ENCODE data around the gene AUP1. TPM values are rescaled to one million over a fixed set of nuclear protein-coding genes. Genes with fewer than 3 reads are reported as not detected.
A peak's percentile ranks its signal among the peaks of the same experiment; 100 is the strongest.

Gene AUP1, protein sequence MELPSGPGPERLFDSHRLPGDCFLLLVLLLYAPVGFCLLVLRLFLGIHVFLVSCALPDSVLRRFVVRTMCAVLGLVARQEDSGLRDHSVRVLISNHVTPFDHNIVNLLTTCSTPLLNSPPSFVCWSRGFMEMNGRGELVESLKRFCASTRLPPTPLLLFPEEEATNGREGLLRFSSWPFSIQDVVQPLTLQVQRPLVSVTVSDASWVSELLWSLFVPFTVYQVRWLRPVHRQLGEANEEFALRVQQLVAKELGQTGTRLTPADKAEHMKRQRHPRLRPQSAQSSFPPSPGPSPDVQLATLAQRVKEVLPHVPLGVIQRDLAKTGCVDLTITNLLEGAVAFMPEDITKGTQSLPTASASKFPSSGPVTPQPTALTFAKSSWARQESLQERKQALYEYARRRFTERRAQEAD
- total RNA-seq, result 100 to 1,000 TPM; 118 to 119 TPM

DNA sequence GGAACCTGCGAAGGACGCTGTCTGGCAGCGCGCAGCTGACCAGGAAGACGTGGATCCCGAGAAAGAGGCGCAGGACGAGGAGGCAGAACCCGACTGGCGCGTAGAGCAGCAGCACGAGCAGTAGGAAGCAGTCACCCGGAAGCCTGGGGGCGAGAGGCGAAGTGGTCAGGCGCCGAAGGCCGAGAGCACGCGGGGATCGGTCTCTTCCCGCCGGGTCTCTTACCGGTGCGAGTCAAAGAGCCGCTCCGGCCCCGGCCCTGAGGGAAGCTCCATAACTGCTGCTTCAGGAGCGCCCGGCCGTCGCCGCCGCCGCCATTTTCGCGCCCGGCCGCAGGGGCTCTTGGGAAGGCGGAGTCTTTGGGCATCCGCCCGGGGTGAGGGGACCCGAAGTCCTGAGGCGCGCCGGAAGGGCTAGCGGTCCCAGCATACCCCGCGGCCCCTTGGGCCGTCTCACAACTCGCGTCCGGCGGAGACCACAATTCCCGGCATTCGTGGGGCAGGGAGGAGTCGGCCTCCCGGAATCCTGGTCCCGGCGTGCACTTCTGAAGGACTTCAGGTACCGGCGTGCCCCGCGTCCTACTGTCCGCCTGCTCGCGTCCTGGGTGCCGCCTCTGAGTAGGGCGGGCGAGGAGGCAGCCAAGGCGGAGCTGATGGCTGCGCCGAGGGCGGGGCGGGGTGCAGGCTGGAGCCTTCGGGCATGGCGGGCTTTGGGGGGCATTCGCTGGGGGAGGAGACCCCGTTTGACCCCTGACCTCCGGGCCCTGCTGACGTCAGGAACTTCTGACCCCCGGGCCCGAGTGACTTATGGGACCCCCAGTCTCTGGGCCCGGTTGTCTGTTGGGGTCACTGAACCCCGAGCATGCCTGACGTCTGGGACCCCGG, at the start of gene AUP1, which contains the start of gene HTRA2:
Gene AUP1, minus strand, starts transcription at position 350 of the 882 bp plus-strand sequence. Its CDS starts 77 bp downstream, at position 273.
Gene HTRA2, plus strand, starts transcription at position 577 of the 882 bp plus-strand sequence. Its CDS starts 74 bp downstream, at position 651.
- POLR2A ChIA-PET, result interaction anchor here (0.6 to 6.5 kb wide), 27 partner anchors 9 to 792 kb away, joined by 3 to 66 read pairs (median 6); partner anchors contain the start of genes C2orf81, CCDC142, DOK1 and HK2
- H3K27me3 Mint-ChIP-seq, result no peaks in the 10 kb centered on the region
- CTCF ChIA-PET, result interaction anchor here (0.6 to 7.1 kb wide), 11 partner anchors 10 to 138 kb away, joined by 3 to 109 read pairs (median 4); partner anchors contain the start of genes CCDC142, INO80B, MRPL53 and TTC31

DNA sequence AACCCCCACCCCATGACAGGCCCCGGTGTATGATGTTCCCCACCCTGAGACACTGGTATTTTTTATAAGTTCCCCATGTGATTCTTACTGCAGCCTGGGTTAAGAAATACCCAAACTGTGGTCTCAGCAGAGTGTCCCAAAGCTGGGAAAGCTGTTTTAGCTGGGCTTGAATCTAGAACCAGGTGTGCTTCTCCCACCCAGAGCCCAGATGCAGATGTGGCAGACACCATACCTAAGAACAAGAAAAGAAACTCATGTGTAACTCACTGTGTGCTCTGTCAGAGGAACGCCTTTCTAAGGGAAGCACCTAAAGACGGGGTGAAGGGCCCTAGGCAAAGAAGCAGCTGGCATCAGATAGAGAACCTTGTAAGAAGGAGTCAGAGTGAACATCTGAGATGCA, 48.9 kb upstream of the AUP1 start:
- Mint-ChIP-seq H3K27ac (no peak overlapping the region), H3K27me3 (no peaks in the 10 kb centered on the region), H3K4me1 (peaks cover 47% of the 10 kb centered on the region), H3K9me3 (no peaks in the 10 kb centered on the region), H3K36me3 (ENCODE audit: low read depth) (peaks cover 2% of the 10 kb centered on the region), H3K4me3 (no peak overlapping the region)
- POLR2A ChIA-PET, result interaction anchor here (2.0 kb wide), 1 partner anchor 15 kb away, joined by 4 read pairs; no protein-coding TSS in a partner anchor
- no peak for DNase-seq
- CTCF ChIA-PET, result interaction anchor here (2.5 to 5.9 kb wide), 2 partner anchors 8 to 10 kb away, joined by 12 to 65 read pairs; no protein-coding TSS in a partner anchor

More for the DNA sequence above, at the start of gene AUP1, which contains the start of gene HTRA2:
- Mint-ChIP-seq H3K27ac (peak within 1 kb of the TSS; percentile 96), H3K9me3 (no peaks in the 10 kb centered on the region), H3K4me1 (peaks cover 55% of the 10 kb centered on the region), H3K4me3 (peak within 1 kb of the TSS; percentile 97), H3K36me3 (ENCODE audit: low read depth) (peaks cover 60% of the 10 kb centered on the region)
- DNase-seq, result peak; percentile 95

DNA sequence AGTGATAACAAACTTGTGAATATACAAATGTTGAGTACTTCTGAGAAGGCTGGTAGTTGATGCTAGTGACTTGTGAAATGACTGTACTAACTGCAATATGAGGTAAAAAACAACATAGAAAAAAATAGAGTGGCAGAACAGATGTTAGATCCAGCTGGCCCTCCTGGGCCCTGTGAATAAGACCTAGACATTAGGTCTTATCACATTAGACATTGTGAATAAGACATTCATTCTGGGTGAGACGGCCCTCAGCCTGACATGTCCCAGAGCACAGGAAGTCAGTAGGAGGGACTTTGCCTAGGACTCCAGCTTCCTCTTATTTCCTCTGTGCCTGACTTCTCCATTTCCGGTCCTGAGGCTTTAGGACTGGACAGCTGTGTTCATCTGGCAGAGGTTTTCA, 47.9 kb upstream of the AUP1 start:
- DNase-seq, result no peak
- H3K9me3 Mint-ChIP-seq, result no peaks in the 10 kb centered on the region
- peaks cover 45% of the 10 kb centered on the region for H3K4me1 Mint-ChIP-seq
- peaks cover 2% of the 10 kb centered on the region for H3K36me3 Mint-ChIP-seq (ENCODE audit: low read depth)
- CTCF ChIA-PET, result interaction anchor here (1.2 to 5.9 kb wide), 3 partner anchors 9 to 243 kb away, joined by 4 to 65 read pairs (median 8); no protein-coding TSS in a partner anchor
- H3K4me3 Mint-ChIP-seq, result no peak overlapping the region
- no peaks in the 10 kb centered on the region for H3K27me3 Mint-ChIP-seq
- H3K27ac Mint-ChIP-seq, result peak overlapping the region; percentile 64
- POLR2A ChIA-PET, result interaction anchor here (1.0 to 2.1 kb wide), 8 partner anchors 8 to 46 kb away, joined by 3 to 9 read pairs (median 4); partner anchors contain the start of gene LOXL3

DNA sequence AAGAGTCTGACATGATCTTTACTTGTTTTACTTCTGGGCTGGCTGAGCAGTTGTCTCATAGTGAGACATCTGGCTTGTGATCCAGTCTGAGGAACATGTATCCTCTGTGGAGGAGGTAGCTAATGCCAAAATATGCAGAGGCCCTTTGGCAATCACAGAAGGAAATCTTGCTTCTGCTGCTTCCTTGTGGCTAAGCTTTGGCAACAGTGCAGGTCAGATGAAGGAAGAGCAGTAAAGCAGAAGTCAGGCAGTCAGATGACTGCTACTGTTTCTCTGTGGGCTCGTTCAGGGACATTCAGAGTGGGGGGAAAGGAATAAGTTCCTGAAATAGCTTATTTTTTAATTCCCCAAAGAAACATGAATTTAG, 47.3 kb upstream of the AUP1 start:
- Mint-ChIP-seq H3K4me1 (peaks cover 48% of the 10 kb centered on the region), H3K27ac (no peak overlapping the region), H3K36me3 (ENCODE audit: low read depth) (peaks cover 2% of the 10 kb centered on the region), H3K4me3 (no peak overlapping the region), H3K27me3 (no peaks in the 10 kb centered on the region), H3K9me3 (no peaks in the 10 kb centered on the region)
- ChIA-PET POLR2A (interaction anchor here (1.0 to 2.1 kb wide), 8 partner anchors 9 to 46 kb away, joined by 3 to 9 read pairs (median 4); partner anchors contain the start of gene LOXL3), CTCF (interaction anchor here (1.2 to 5.9 kb wide), 3 partner anchors 9 to 242 kb away, joined by 4 to 65 read pairs (median 8); no protein-coding TSS in a partner anchor)
- no peak for DNase-seq

DNA sequence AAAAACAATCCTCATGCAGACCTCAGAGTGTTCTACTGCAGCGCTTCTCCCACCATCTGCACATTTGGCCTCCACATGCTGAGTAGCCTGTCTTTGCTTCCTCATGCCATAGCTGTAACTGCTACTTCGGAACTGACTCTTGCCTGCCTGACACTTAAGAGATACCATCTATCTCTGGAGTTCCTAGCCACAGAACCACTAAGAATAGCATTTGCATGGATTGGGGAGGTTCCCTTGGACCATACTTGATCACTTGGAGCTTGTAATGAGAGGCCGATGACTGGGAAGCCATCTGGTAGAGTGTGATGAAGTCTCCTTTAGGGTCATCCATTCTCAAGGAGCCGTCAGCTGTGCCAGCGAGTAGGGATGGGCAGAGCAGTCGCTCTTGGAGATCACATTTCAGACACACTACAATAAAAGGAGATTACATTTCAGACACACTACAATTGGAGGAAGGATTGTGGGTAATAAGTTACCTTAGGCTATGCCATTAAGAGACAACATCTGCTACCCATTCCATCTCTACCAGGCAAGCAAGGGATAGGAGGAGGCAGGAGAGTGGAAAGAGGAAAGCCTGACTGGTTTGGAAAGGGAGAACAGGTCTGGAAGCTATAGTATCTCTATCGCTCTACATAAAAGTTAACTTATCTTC, 46.8 kb upstream of the AUP1 start:
- CTCF ChIA-PET, result interaction anchor here (1.2 to 5.9 kb wide), 3 partner anchors 9 to 242 kb away, joined by 4 to 65 read pairs (median 8); no protein-coding TSS in a partner anchor
- POLR2A ChIA-PET, result interaction anchor here (1.1 to 3.4 kb wide), 6 partner anchors 9 to 45 kb away, joined by 3 to 14 read pairs (median 4); partner anchors contain the start of gene DOK1
- no peak for DNase-seq
- H3K36me3 Mint-ChIP-seq (ENCODE audit: low read depth), result peaks cover 2% of the 10 kb centered on the region
- H3K27ac Mint-ChIP-seq, result no peak overlapping the region
- no peak overlapping the region for H3K4me3 Mint-ChIP-seq
- no peaks in the 10 kb centered on the region for H3K9me3 Mint-ChIP-seq
- no peaks in the 10 kb centered on the region for H3K27me3 Mint-ChIP-seq
- peaks cover 48% of the 10 kb centered on the region for H3K4me1 Mint-ChIP-seq

DNA sequence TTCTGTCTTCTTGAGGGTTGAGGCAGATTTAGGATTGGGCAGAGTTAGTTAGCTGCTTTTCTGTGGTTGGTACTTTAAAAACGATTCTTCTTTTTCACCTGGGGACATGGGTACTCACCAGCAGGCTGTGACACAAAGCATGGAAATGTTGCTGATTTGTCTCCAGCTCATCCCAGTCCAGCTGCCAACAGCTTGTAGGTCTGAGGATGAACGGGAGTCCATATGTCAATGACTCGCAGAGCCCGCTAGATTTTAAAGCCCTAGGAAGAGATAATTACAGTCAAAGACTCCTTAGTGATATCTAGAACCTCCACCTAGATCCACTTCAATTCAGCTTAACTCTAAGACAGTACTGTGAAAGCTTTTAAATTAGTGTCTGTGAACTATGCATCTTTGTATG, 45.8 kb upstream of the AUP1 start:
- Mint-ChIP-seq H3K27me3 (no peaks in the 10 kb centered on the region), H3K4me1 (peaks cover 48% of the 10 kb centered on the region), H3K9me3 (no peaks in the 10 kb centered on the region), H3K36me3 (ENCODE audit: low read depth) (peaks cover 2% of the 10 kb centered on the region), H3K27ac (no peak overlapping the region), H3K4me3 (no peak overlapping the region)
- CTCF ChIA-PET, result interaction anchor here (0.7 to 5.9 kb wide), 3 partner anchors 8 to 92 kb away, joined by 3 to 65 read pairs (median 8); partner anchors contain the start of genes CCDC142 and TTC31
- POLR2A ChIA-PET, result interaction anchor here (1.3 to 3.4 kb wide), 6 partner anchors 9 to 92 kb away, joined by 4 to 14 read pairs (median 8); partner anchors contain the start of genes AUP1, CCDC142, DOK1 and HTRA2
- no peak for DNase-seq

DNA sequence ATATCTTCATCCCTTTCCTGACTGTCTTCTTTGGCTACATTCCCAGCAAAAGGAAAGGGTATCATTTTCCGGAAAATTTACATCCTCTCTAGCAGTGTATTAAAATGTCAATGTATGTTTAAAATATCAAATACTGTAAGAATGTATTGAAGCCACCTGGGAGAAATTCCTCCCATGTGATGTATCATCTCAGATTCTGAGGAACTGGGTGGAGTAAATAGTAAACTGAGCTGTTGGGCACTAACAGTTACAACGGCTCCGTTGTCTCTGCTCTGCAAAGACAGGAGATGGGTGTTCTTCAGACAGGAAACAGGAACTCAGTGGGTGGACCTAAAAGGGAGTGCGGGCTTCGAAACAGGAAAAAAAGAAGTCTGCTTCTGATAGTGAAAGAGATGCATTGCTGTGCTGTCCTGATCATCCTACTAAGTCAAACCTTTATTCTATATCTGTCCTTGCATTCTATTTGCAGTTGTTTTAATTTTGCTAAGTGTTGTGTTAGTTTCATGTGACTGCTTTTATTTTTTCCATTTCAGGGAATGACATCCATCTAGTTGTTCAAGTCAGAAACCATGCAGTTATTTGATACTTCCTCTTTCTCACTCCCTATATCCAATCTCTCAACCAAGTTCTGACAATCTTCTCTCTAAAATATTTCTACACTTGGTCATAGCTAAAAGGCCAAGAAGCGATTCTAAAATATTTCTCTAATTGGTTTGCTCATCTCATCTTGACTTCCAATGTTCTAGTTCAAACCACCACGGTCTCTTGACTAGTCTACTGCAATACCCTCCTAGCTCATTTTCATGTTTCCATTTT, 44.4 kb upstream of the AUP1 start:
- no peak for DNase-seq
- Mint-ChIP-seq H3K27ac (peak overlapping the region; percentile 77), H3K4me1 (peaks cover 51% of the 10 kb centered on the region), H3K9me3 (no peaks in the 10 kb centered on the region), H3K27me3 (no peaks in the 10 kb centered on the region), H3K4me3 (peak overlapping the region; percentile 48), H3K36me3 (ENCODE audit: low read depth) (peaks cover 2% of the 10 kb centered on the region)
- ChIA-PET CTCF (interaction anchor here (0.7 to 5.9 kb wide), 2 partner anchors 13 to 394 kb away, joined by 3 to 65 read pairs; no protein-coding TSS in a partner anchor), POLR2A (interaction anchor here (0.9 to 3.4 kb wide), 8 partner anchors 7 to 116 kb away, joined by 4 to 14 read pairs (median 6); partner anchors contain the start of genes AUP1, CCDC142, DOK1 and HTRA2)

DNA sequence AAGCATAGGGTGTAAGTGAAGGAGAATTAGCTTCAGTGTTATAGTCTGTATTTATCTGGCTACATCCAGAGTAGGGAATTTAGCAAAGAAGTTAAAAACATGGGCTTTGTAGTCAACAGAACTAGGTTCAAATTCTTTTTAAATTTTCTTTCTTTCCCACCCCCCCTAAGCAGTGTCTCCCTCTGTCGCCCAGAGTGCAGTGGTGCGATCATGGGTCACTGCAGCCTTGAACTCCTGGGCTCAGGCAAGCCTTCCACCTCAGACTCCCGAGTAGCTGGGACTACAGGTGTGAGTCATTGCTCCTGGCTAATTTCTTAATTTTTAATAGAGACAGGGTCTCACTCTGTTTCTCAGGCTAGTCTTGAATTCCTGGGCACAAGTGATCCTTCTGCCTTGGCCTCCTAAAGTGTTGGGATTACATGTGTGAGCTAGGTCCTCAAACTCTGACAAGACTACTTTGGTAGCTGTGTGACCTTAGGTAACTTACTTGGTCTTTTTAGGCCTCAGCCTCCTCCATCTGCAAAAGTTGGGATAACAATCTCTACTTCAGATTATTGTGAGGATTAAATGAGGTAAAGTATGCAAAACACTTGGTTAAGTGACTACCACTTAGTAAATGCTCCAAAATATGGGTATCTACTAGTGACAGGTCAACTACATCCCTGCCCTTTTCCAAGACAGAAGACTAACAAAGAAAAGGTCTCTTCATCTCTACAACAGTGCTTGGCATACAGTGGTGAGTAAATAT, 42.8 kb upstream of the AUP1 start:
- Mint-ChIP-seq H3K9me3 (no peaks in the 10 kb centered on the region), H3K27ac (no peak overlapping the region), H3K4me1 (peaks cover 52% of the 10 kb centered on the region), H3K27me3 (no peaks in the 10 kb centered on the region), H3K4me3 (no peak overlapping the region), H3K36me3 (ENCODE audit: low read depth) (peaks cover 2% of the 10 kb centered on the region)
- no peak for DNase-seq
- ChIA-PET CTCF (interaction anchor here (0.6 to 5.9 kb wide), 2 partner anchors 14 to 1712 kb away, joined by 4 to 65 read pairs; no protein-coding TSS in a partner anchor), POLR2A (interaction anchor here (0.6 to 1.4 kb wide), 2 partner anchors 17 to 41 kb away, joined by 3 read pairs; no protein-coding TSS in a partner anchor)

DNA sequence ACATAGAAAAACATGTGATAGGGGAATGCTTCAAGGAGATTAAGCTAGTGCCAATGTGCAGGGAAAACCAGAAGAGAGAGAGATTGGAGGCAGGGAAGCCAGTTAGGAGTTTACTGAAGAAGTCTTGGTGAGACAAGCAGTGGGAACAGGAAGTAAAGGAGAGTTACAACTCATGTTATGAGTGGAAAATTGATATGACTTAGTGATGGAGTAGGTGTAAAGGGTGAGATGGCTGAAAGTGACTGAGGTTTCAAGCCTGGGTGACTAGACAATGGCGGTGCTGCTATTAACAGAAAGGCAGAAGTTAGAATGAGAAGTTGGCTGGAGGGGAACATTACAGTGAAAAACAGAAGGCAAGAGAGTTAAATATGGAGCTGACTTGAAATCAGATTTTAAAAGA, 41.6 kb upstream of the AUP1 start:
- no peak overlapping the region for H3K4me3 Mint-ChIP-seq
- H3K9me3 Mint-ChIP-seq, result no peaks in the 10 kb centered on the region
- POLR2A ChIA-PET, result interaction anchor here (0.8 to 1.5 kb wide), 2 partner anchors 9 to 17 kb away, joined by 3 to 4 read pairs; partner anchors contain the start of gene LOXL3
- H3K4me1 Mint-ChIP-seq, result peaks cover 49% of the 10 kb centered on the region
- no peak overlapping the region for H3K27ac Mint-ChIP-seq
- CTCF ChIA-PET, result interaction anchor here (0.6 to 1.1 kb wide), 3 partner anchors 14 to 97 kb away, joined by 3 to 4 read pairs (median 3); no protein-coding TSS in a partner anchor
- DNase-seq, result no peak
- no peaks in the 10 kb centered on the region for H3K27me3 Mint-ChIP-seq
- peaks cover 2% of the 10 kb centered on the region for H3K36me3 Mint-ChIP-seq (ENCODE audit: low read depth)

DNA sequence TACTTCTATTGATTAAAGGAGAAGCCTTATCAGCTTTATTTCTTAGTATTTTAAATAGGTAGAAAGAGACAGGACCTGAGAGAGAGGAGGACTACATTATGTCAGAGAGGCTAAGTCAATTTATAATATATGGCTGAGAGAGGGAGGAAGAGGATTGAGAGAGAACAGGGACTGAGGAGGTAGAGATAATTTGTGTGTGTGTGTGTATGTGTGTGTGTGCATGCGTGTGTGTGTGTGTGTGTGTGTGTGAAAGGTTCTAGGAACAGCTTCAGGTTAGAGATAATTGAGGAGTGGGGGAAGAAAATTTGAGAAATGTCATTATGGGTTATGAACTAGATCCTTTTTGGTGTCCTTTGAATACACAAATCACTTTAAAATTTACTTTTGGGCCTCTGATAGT, 40.2 kb upstream of the AUP1 start:
- peaks cover 2% of the 10 kb centered on the region for H3K36me3 Mint-ChIP-seq (ENCODE audit: low read depth)
- H3K27me3 Mint-ChIP-seq, result no peaks in the 10 kb centered on the region
- CTCF ChIA-PET, result interaction anchor here (4.8 kb wide), 1 partner anchor 17 kb away, joined by 34 read pairs; no protein-coding TSS in a partner anchor
- POLR2A ChIA-PET, result interaction anchor here (2.2 kb wide), 1 partner anchor 13 kb away, joined by 9 read pairs; no protein-coding TSS in a partner anchor
- H3K27ac Mint-ChIP-seq, result no peak overlapping the region
- no peaks in the 10 kb centered on the region for H3K9me3 Mint-ChIP-seq
- H3K4me1 Mint-ChIP-seq, result peaks cover 48% of the 10 kb centered on the region
- H3K4me3 Mint-ChIP-seq, result no peak overlapping the region
- no peak for DNase-seq

Data from activated CD4-positive, alpha-beta memory T cell treated with anti-CD3 and anti-CD28 coated beads, Interleukin-2, amount 10 ng/mL, durations not matched to agents 7 days and 5 days (primary cell).